Hepatocyte (in vitro differentiated cells): ENCODE data around the gene RHOU. TPM values are rescaled to one million over a fixed set of nuclear protein-coding genes. Genes with fewer than 3 reads are reported as not detected.

Experiments used
- DNase-seq: peaks from one replicate; pipeline ENCODE4 v3.0.0-alpha.2; 2016; ENCODE audit warnings: low spot score
- H2AFZ ChIP-seq: fragments of 200-600 bp; sonication (generic); 2 replicates; pipeline ENCODE4 v1.6.0; 2016; ENCODE audit warnings: antibody characterized with exemption, mild to moderate bottlenecking
- H3K27ac ChIP-seq: fragments of 200-600 bp; sonication (generic); 2 replicates; pipeline ENCODE4 v1.5.1; 2016; ENCODE audit warnings: mild to moderate bottlenecking
- H3K27me3 ChIP-seq: fragments of 200-600 bp; sonication (generic); 2 replicates; pipeline ENCODE4 v1.6.1; 2016
- H3K36me3 ChIP-seq: fragments of 200-600 bp; sonication (generic); replicated peaks from 2 replicates; pipeline ENCODE4 v1.5.1; 2016; ENCODE audit warnings: low read depth; ENCODE audit not compliant: insufficient read depth
- H3K4me1 ChIP-seq: fragments of 200-600 bp; sonication (generic); 2 replicates; pipeline ENCODE4 v1.5.1; 2016; ENCODE audit warnings: mild to moderate bottlenecking, moderate library complexity; ENCODE audit not compliant: insufficient read depth
- H3K4me2 ChIP-seq: fragments of 200-600 bp; sonication (generic); 2 replicates; pipeline ENCODE4 v1.6.0; 2016
- H3K4me3 ChIP-seq: fragments of 200-600 bp; sonication (generic); 2 replicates; pipeline ENCODE4 v1.5.1; 2016; ENCODE audit warnings: mild to moderate bottlenecking
- H3K79me2 ChIP-seq: fragments of 200-600 bp; sonication (generic); 2 replicates; pipeline ENCODE4 v1.6.0; 2017; ENCODE audit warnings: mild to moderate bottlenecking
- H3K9me2 ChIP-seq: fragments of 200-600 bp; sonication (generic); replicated peaks from 2 replicates; pipeline ENCODE4 v1.6.0; 2017; ENCODE audit warnings: mild to moderate bottlenecking; ENCODE audit not compliant: insufficient read depth
- H3K9me3 ChIP-seq: fragments of 200-600 bp; sonication (generic); 2 replicates; pipeline ENCODE4 v1.5.1; 2016; ENCODE audit warnings: low read depth, mild to moderate bottlenecking
- H4K20me1 ChIP-seq: fragments of 200-600 bp; sonication (generic); 2 replicates; pipeline ENCODE4 v1.6.0; 2016; ENCODE audit warnings: mild to moderate bottlenecking; ENCODE audit not compliant: insufficient read depth, poor library complexity, severe bottlenecking
- CTCF ChIP-seq: fragments of 200-600 bp; sonication (generic); IDR thresholded peaks from 2 replicates; pipeline ENCODE4 v1.5.1; 2016; ENCODE audit warnings: antibody characterized with exemption, mild to moderate bottlenecking; ENCODE audit not compliant: poor library complexity
- EZH2 ChIP-seq: fragments of 200-600 bp; sonication (generic); IDR thresholded peaks from 2 replicates; pipeline ENCODE4 v1.6.1; 2016; ENCODE audit warnings: antibody characterized with exemption, mild to moderate bottlenecking, borderline replicate concordance
- EZH2phosphoT487 ChIP-seq: fragments of 200-600 bp; sonication (generic); IDR thresholded peaks from one replicate; pipeline ENCODE4 v1.6.1; 2018; ENCODE audit warnings: antibody characterized with exemption, mild to moderate bottlenecking, low read depth, moderate library complexity; ENCODE audit not compliant: unreplicated experiment, severe bottlenecking
- WGBS: methylation state at CpG from one replicate; pipeline ENCODE4 v1.1.6; 2016; ENCODE audit warnings: low lambda C conversion rate; ENCODE audit errors: missing lambda C conversion rate; 5-methylcytosine and 5-hydroxymethylcytosine counted together
- polyA plus RNA-seq: library from polyadenylated mRNA; unstranded; fragments of >200 nt; fragmentation: Nextera tagmentation; extraction: Ambion mirVana; gene quantifications from 2 replicates; pipeline ENCODE4 v1.2.1, GENCODE V29; 2016
- total RNA-seq: library from RNA; depleted of rRNA; stranded (reverse); fragments of >200 nt; gene quantifications from 2 replicates; pipeline ENCODE4 v1.2.3, GENCODE V29; 2014

The RHOU gene
- total and polyA plus RNA-seq, 2 experiments from 2014 or later = 70.5 to 124 TPM

GRCh38 chr1:228781809-228782661 lies 46.8 kb downstream of the RHOU start:
- no peaks in the 10 kb centered on the region for H3K79me2 ChIP-seq
- H3K27ac ChIP-seq = peak overlapping the region; percentile 83
- no peak overlapping the region for H2AFZ ChIP-seq
- H3K9me2 ChIP-seq = no peaks in the 10 kb centered on the region
- H3K36me3 ChIP-seq = no peaks in the 10 kb centered on the region
- no peaks in the 10 kb centered on the region for H3K9me3 ChIP-seq
- TF ChIP-seq CTCF (no peak), EZH2 (no peak), EZH2phosphoT487 (no peak)
- peak overlapping the region; percentile 26 for H3K4me2 ChIP-seq
- 65% methylated on average over 10 of the region's 10 CpGs for WGBS
- no peaks in the 10 kb centered on the region for H4K20me1 ChIP-seq
- H3K27me3 ChIP-seq = no peaks in the 10 kb centered on the region
- H3K4me3 ChIP-seq = no peak overlapping the region
- peaks cover 32% of the 10 kb centered on the region for H3K4me1 ChIP-seq
- DNase-seq = no peak

- DNase-seq = peak; percentile 89
- H3K27ac ChIP-seq = peak overlapping the region; percentile 83
- WGBS = 49% methylated on average over 5 of the region's 5 CpGs
These were observed 47.6 kb downstream of the RHOU start for GRCh38 chr1:228782662-228783417.

GRCh38 chr1:228783418-228784040 lies 48.2 kb downstream of the RHOU start:
- TF ChIP-seq EZH2phosphoT487 (no peak), EZH2 (no peak), CTCF (no peak)
- Histone ChIP-seq H3K27ac (peak overlapping the region; percentile 83), H3K36me3 (no peaks in the 10 kb centered on the region), H3K79me2 (no peaks in the 10 kb centered on the region), H3K4me1 (peaks cover 32% of the 10 kb centered on the region), H4K20me1 (no peaks in the 10 kb centered on the region), H3K4me2 (peak overlapping the region; percentile 30), H3K9me2 (no peaks in the 10 kb centered on the region), H2AFZ (no peak overlapping the region), H3K4me3 (no peak overlapping the region), H3K27me3 (no peaks in the 10 kb centered on the region), H3K9me3 (no peaks in the 10 kb centered on the region)
- DNase-seq = peak; percentile 59
- 74% methylated on average over 11 of the region's 11 CpGs for WGBS

More at GRCh38 chr1:228782662-228783417, 47.6 kb downstream of the RHOU start:
- Histone ChIP-seq H3K4me1 (peaks cover 32% of the 10 kb centered on the region), H3K79me2 (no peaks in the 10 kb centered on the region), H2AFZ (no peak overlapping the region), H3K4me2 (peak overlapping the region; percentile 30), H3K9me2 (no peaks in the 10 kb centered on the region), H3K9me3 (no peaks in the 10 kb centered on the region), H4K20me1 (no peaks in the 10 kb centered on the region), H3K4me3 (no peak overlapping the region), H3K27me3 (no peaks in the 10 kb centered on the region), H3K36me3 (no peaks in the 10 kb centered on the region)
- TF ChIP-seq EZH2phosphoT487 = no peak
- TF ChIP-seq EZH2 = no peak
- TF ChIP-seq CTCF = no peak
